Loucy (cell line): ENCODE results near the gene RCAN2.

Experiments
- H2AFZ ChIP-seq: fragments of 200-600 bp; sonication (generic); 2 replicates; pipeline ENCODE4 v1.6.0; 2016; ENCODE audit warnings: antibody characterized with exemption, mild to moderate bottlenecking, low read length, moderate library complexity
- H3F3A ChIP-seq: fragments of 200-600 bp; 2 replicates; pipeline ENCODE4 v1.6.0; 2016; ENCODE audit warnings: antibody characterized with exemption, low read depth, mild to moderate bottlenecking
- H3K27me3 ChIP-seq: fragments of 200-600 bp; sonication (generic); 2 replicates; pipeline ENCODE4 v1.6.1; 2014; ENCODE audit warnings: low read length, mild to moderate bottlenecking; ENCODE audit not compliant: insufficient read depth, poor library complexity, severe bottlenecking
- H3K36me3 ChIP-seq: fragments of 200-600 bp; sonication (generic); 2 replicates; pipeline ENCODE4 v1.6.1; 2016; ENCODE audit warnings: low read length; ENCODE audit not compliant: insufficient read depth
- H3K4me1 ChIP-seq: fragments of 200-600 bp; sonication (generic); 2 replicates; pipeline ENCODE4 v1.5.1; 2014; ENCODE audit warnings: low read length, mild to moderate bottlenecking; ENCODE audit not compliant: insufficient read depth, poor library complexity, severe bottlenecking
- H3K4me2 ChIP-seq: fragments of 200-600 bp; sonication (generic); 2 replicates; pipeline ENCODE4 v1.6.0; 2014; ENCODE audit warnings: antibody characterized with exemption, low read length, low read depth, mild to moderate bottlenecking; ENCODE audit not compliant: poor library complexity, severe bottlenecking
- H3K4me3 ChIP-seq: fragments of 200-600 bp; sonication (generic); 2 replicates; pipeline ENCODE4 v1.5.1; 2014; ENCODE audit warnings: low read length, mild to moderate bottlenecking, mixed read lengths; ENCODE audit not compliant: poor library complexity, severe bottlenecking
- H3K79me2 ChIP-seq: fragments of 200-600 bp; sonication (generic); 2 replicates; pipeline ENCODE4 v1.6.1; 2014; ENCODE audit warnings: low read length; ENCODE audit not compliant: insufficient read depth
- H3K9ac ChIP-seq: fragments of 200-600 bp; sonication (generic); 2 replicates; pipeline ENCODE4 v1.6.0; 2014; ENCODE audit warnings: mild to moderate bottlenecking, low read depth, low read length, moderate library complexity; ENCODE audit not compliant: poor library complexity, severe bottlenecking
- H3K9me2 ChIP-seq: fragments of 200-600 bp; sonication (generic); replicated peaks from 2 replicates; pipeline ENCODE4 v1.6.1; 2016; ENCODE audit warnings: low read depth, low read length, mixed read lengths
- H3K9me3 ChIP-seq: fragments of 200-600 bp; sonication (generic); 2 replicates; pipeline ENCODE4 v1.6.1; 2014; ENCODE audit warnings: mild to moderate bottlenecking, antibody characterized with exemption, low read length, low read depth; ENCODE audit not compliant: insufficient read depth
- H4K20me1 ChIP-seq: fragments of 200-600 bp; sonication (generic); 2 replicates; pipeline ENCODE4 v1.6.0; 2014; ENCODE audit warnings: antibody characterized with exemption, low read length, mild to moderate bottlenecking; ENCODE audit not compliant: insufficient read depth, poor library complexity, severe bottlenecking
- CTCF ChIP-seq: fragments of 200-600 bp; sonication (generic); conservative IDR thresholded peaks from 2 replicates; pipeline ENCODE4 v1.5.1; 2014; ENCODE audit warnings: mild to moderate bottlenecking, antibody characterized with exemption, low read length
- EZH2phosphoT487 ChIP-seq: fragments of 200-600 bp; IDR thresholded peaks from 2 replicates; pipeline ENCODE4 v1.6.1; 2018; ENCODE audit warnings: antibody characterized with exemption, mild to moderate bottlenecking, moderate library complexity, borderline replicate concordance

The RCAN2 gene

GRCh38 chr6:46219661-46220060, 271.6 kb downstream of the RCAN2 start:
- no peak overlapping the region for H3K9ac ChIP-seq
- H3K9me2 ChIP-seq = no peaks in the 10 kb centered on the region
- no peaks in the 10 kb centered on the region for H3K36me3 ChIP-seq
- no peaks in the 10 kb centered on the region for H3K4me1 ChIP-seq
- H3K4me3 ChIP-seq = no peak overlapping the region
- TF ChIP-seq EZH2phosphoT487 (no peak), CTCF (no peak)
- H2AFZ ChIP-seq = no peak overlapping the region
- no peak overlapping the region for H3K4me2 ChIP-seq
- H3K9me3 ChIP-seq = no peaks in the 10 kb centered on the region
- no peaks in the 10 kb centered on the region for H3K27me3 ChIP-seq
- no peaks in the 10 kb centered on the region for H3F3A ChIP-seq
- no peaks in the 10 kb centered on the region for H4K20me1 ChIP-seq
- no peaks in the 10 kb centered on the region for H3K79me2 ChIP-seq

- Histone ChIP-seq H3K9me3 (no peaks in the 10 kb centered on the region), H3K4me2 (no peak overlapping the region), H3K4me3 (no peak overlapping the region), H3K79me2 (no peaks in the 10 kb centered on the region), H3K36me3 (no peaks in the 10 kb centered on the region), H3K9me2 (no peaks in the 10 kb centered on the region), H4K20me1 (no peaks in the 10 kb centered on the region), H3K27me3 (no peaks in the 10 kb centered on the region), H2AFZ (no peak overlapping the region), H3K9ac (no peak overlapping the region), H3F3A (no peaks in the 10 kb centered on the region), H3K4me1 (no peaks in the 10 kb centered on the region)
- TF ChIP-seq CTCF (no peak), EZH2phosphoT487 (no peak)
These were observed 272.8 kb downstream of the RCAN2 start for GRCh38 chr6:46218457-46218856.

GRCh38 chr6:46217671-46218131, 273.5 kb downstream of the RCAN2 start:
- no peaks in the 10 kb centered on the region for H3K79me2 ChIP-seq
- H3K9ac ChIP-seq = no peak overlapping the region
- no peaks in the 10 kb centered on the region for H3K4me1 ChIP-seq
- no peaks in the 10 kb centered on the region for H3K27me3 ChIP-seq
- H3K36me3 ChIP-seq = no peaks in the 10 kb centered on the region
- H2AFZ ChIP-seq = no peak overlapping the region
- no peaks in the 10 kb centered on the region for H3K9me3 ChIP-seq
- no peaks in the 10 kb centered on the region for H4K20me1 ChIP-seq
- no peaks in the 10 kb centered on the region for H3F3A ChIP-seq
- H3K9me2 ChIP-seq = no peaks in the 10 kb centered on the region
- no peak overlapping the region for H3K4me2 ChIP-seq
- TF ChIP-seq EZH2phosphoT487 (no peak), CTCF (no peak)
- H3K4me3 ChIP-seq = no peak overlapping the region
